Measurements from ENCODE around the gene PRIM2. TPM values are rescaled to one million over a fixed set of nuclear protein-coding genes. Genes with fewer than 3 reads are reported as not detected.

PRIM2 gene
- total RNA-seq, 1 donor from 2014 or later, result 19.7 TPM

GRCh38 chr6:57294862-57295445 is 22.5 kb upstream of the PRIM2 start:
- no peak overlapping the region for H3K4me3 Mint-ChIP-seq
- TF ChIP-seq, protein P1, sequence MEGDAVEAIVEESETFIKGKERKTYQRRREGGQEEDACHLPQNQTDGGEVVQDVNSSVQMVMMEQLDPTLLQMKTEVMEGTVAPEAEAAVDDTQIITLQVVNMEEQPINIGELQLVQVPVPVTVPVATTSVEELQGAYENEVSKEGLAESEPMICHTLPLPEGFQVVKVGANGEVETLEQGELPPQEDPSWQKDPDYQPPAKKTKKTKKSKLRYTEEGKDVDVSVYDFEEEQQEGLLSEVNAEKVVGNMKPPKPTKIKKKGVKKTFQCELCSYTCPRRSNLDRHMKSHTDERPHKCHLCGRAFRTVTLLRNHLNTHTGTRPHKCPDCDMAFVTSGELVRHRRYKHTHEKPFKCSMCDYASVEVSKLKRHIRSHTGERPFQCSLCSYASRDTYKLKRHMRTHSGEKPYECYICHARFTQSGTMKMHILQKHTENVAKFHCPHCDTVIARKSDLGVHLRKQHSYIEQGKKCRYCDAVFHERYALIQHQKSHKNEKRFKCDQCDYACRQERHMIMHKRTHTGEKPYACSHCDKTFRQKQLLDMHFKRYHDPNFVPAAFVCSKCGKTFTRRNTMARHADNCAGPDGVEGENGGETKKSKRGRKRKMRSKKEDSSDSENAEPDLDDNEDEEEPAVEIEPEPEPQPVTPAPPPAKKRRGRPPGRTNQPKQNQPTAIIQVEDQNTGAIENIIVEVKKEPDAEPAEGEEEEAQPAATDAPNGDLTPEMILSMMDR (IDR thresholded peaks at IDR 0.05), result no peak
- no peak for DNase-seq
- ChIA-PET POLR2A (no interaction called here), CTCF (no interaction called here)
- no peaks in the 10 kb centered on the region for H3K9me3 Mint-ChIP-seq
- H3K27me3 Mint-ChIP-seq, result peaks cover 6% of the 10 kb centered on the region
- H3K4me1 Mint-ChIP-seq, result no peaks in the 10 kb centered on the region
- H3K36me3 Mint-ChIP-seq (ENCODE audit: low read depth), result no peaks in the 10 kb centered on the region
- H3K27ac Mint-ChIP-seq, result no peak overlapping the region
- intact Hi-C loops (cut with micrococcal nuclease), result no loop called here
- ATAC-seq (ENCODE audit: low read depth), result no peak

- ATAC-seq (ENCODE audit: low read depth), result no peak
- H3K4me1 Mint-ChIP-seq, result no peaks in the 10 kb centered on the region
- H3K27me3 Mint-ChIP-seq, result peaks cover 3% of the 10 kb centered on the region
- ChIA-PET POLR2A (no interaction called here), CTCF (no interaction called here)
- no peaks in the 10 kb centered on the region for H3K36me3 Mint-ChIP-seq (ENCODE audit: low read depth)
- TF ChIP-seq, protein P1 (IDR thresholded peaks at IDR 0.05), result no peak
- intact Hi-C loops (cut with micrococcal nuclease), result no loop called here
- no peaks in the 10 kb centered on the region for H3K9me3 Mint-ChIP-seq
- no peak for DNase-seq
- H3K27ac Mint-ChIP-seq, result no peak overlapping the region
- no peak overlapping the region for H3K4me3 Mint-ChIP-seq
Measured at GRCh38 chr6:57297505-57297904, 19.9 kb upstream of the PRIM2 start.

DNA sequence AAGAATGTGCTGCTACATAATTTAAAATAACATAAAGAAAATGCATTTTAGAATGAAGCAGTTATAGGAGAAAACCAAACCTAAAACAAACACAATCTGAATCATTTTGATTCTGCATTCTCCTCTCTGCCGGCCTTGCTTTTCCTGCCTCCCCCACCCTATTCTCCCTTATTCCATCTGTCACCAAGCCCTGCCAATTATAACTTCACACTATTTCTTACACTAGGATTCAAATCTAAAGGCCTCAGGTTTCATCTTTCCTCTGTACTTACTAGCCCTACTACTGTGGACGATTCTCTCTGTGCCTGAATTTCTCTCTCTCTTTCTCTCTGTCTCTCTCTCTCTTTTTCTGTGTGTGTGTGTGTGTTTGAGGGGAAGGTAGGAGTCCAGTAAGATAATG is 18.7 kb upstream of the PRIM2 start:
- H3K4me1 Mint-ChIP-seq, result no peaks in the 10 kb centered on the region
- TF ChIP-seq, protein P1 (IDR thresholded peaks at IDR 0.05), result no peak
- H3K27ac Mint-ChIP-seq, result no peak overlapping the region
- POLR2A ChIA-PET, result no interaction called here
- DNase-seq (no peak), ATAC-seq (ENCODE audit: low read depth) (no peak)
- H3K4me3 Mint-ChIP-seq, result no peak overlapping the region
- no peaks in the 10 kb centered on the region for H3K9me3 Mint-ChIP-seq
- CTCF ChIA-PET, result no interaction called here
- H3K36me3 Mint-ChIP-seq (ENCODE audit: low read depth), result no peaks in the 10 kb centered on the region
- intact Hi-C loops (cut with micrococcal nuclease), result no loop called here
- H3K27me3 Mint-ChIP-seq, result peaks cover 3% of the 10 kb centered on the region

- DNase-seq (no peak), ATAC-seq (ENCODE audit: low read depth) (no peak)
- no peaks in the 10 kb centered on the region for H3K4me1 Mint-ChIP-seq
- H3K4me3 Mint-ChIP-seq, result no peak overlapping the region
- TF ChIP-seq, protein P1 (IDR thresholded peaks at IDR 0.05), result no peak
- H3K27me3 Mint-ChIP-seq, result peaks cover 14% of the 10 kb centered on the region
- CTCF ChIA-PET, result no interaction called here
- H3K9me3 Mint-ChIP-seq, result no peaks in the 10 kb centered on the region
- POLR2A ChIA-PET, result no interaction called here
- H3K27ac Mint-ChIP-seq, result no peak overlapping the region
- intact Hi-C loops (cut with micrococcal nuclease), result no loop called here
- no peaks in the 10 kb centered on the region for H3K36me3 Mint-ChIP-seq (ENCODE audit: low read depth)
Measured at GRCh38 chr6:57301757-57302156, 15.7 kb upstream of the PRIM2 start.

DNA sequence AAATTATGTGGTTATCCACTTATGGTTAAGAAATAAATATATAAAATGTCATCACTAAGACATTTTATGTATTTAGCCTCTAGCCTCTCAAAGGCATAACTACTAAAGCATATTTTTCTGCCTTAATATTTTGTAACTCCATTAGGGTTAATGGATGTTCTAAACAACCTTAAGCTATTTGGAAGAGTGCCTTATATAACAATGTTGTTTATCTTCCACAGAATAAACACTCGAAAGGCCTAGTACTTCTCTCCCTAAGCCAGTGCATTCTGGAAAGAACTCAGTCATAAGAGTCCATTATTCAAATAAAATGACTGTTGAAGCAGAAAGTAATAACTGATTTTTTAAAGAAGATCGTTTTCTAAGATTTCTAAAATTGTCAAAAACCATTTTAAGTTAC is 15.0 kb upstream of the PRIM2 start:
- Mint-ChIP-seq H3K4me1 (no peaks in the 10 kb centered on the region), H3K27me3 (peaks cover 16% of the 10 kb centered on the region), H3K36me3 (ENCODE audit: low read depth) (no peaks in the 10 kb centered on the region), H3K27ac (no peak overlapping the region), H3K9me3 (no peaks in the 10 kb centered on the region), H3K4me3 (no peak overlapping the region)
- ATAC-seq (ENCODE audit: low read depth) (no peak), DNase-seq (no peak)
- intact Hi-C loops (cut with micrococcal nuclease), result no loop called here
- TF ChIP-seq, protein P1 (IDR thresholded peaks at IDR 0.05), result no peak
- POLR2A ChIA-PET, result no interaction called here
- CTCF ChIA-PET, result no interaction called here

Data from activated B cell treated with CpG ODN at 0.5 μM for 24 hours (primary cell).